Uterus (tissue), 2 donors: ENCODE measurements around the gene PDE10A.

ENCODE experiments used
- POLR2A ChIP-seq, 2 donors: fragments of 450-650 bp; IDR thresholded peaks; one replicate each; pipeline ENCODE4 v1.6.1; 2016; ENCODE audit warnings: antibody characterized with exemption in 2 of 2, mild to moderate bottlenecking in 1 of 2, moderate library complexity in 1 of 2
- TF ChIP-seq, protein P1 (sequence below), 4 experiments: fragments of 200-600 bp in 2 of 4; fragments of 450-650 bp in 2 of 4; sonication (generic) in 2 of 4; IDR thresholded peaks; one replicate each; pipeline ENCODE4 v1.5.1; 2016 to 2019; ENCODE audit warnings: antibody characterized with exemption in 4 of 4, mild to moderate bottlenecking in 2 of 4, moderate library complexity in 1 of 4

DNA sequence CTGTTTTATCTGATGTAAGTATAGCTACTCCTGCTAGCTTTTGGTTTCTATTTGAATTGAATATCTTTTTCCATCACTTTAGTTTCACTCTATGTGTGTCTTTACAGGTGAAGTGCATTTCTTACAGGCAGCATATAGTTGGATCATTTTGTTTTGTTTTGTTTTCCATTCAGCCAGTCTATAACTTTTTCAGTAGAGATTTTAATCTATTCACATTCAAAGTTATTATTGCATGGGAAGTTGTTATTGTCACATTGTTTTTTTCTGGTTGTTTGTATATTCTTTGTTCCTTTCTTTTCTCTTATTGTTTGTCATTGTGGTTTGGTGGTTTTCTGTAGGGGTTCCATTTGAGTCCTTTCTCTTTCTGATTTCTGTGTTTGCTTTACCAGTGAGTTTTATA, 151.2 kb downstream of the PDE10A start:
- TF ChIP-seq, protein P1, sequence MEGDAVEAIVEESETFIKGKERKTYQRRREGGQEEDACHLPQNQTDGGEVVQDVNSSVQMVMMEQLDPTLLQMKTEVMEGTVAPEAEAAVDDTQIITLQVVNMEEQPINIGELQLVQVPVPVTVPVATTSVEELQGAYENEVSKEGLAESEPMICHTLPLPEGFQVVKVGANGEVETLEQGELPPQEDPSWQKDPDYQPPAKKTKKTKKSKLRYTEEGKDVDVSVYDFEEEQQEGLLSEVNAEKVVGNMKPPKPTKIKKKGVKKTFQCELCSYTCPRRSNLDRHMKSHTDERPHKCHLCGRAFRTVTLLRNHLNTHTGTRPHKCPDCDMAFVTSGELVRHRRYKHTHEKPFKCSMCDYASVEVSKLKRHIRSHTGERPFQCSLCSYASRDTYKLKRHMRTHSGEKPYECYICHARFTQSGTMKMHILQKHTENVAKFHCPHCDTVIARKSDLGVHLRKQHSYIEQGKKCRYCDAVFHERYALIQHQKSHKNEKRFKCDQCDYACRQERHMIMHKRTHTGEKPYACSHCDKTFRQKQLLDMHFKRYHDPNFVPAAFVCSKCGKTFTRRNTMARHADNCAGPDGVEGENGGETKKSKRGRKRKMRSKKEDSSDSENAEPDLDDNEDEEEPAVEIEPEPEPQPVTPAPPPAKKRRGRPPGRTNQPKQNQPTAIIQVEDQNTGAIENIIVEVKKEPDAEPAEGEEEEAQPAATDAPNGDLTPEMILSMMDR (IDR thresholded peaks at IDR 0.05): no peak
- TF ChIP-seq POLR2A (IDR thresholded peaks at IDR 0.05): no peak
